HepG2 (cell line): Measurements from ENCODE around the gene NARF. TPM values are rescaled to one million over a fixed set of nuclear protein-coding genes. Genes with fewer than 3 reads are reported as not detected.

Experiments used
- FOXO1 ChIP-seq: sonication (generic); formaldehyde crosslinking; IDR thresholded peaks from 2 replicates; pipeline ENCODE4 v1.4.0; 2020; ENCODE audit warnings: missing genetic modification reagents
- KAT7 ChIP-seq: IDR thresholded peaks from 2 replicates; pipeline ENCODE4 v1.6.1; 2018; ENCODE audit warnings: borderline replicate concordance, missing compliant biosample characterization
- RORA ChIP-seq: sonication (generic); formaldehyde crosslinking; IDR thresholded peaks from 2 replicates; pipeline ENCODE4 v1.5.0; 2020; ENCODE audit warnings: mild to moderate bottlenecking, missing genetic modification reagents, moderate library complexity
- SMAD3 ChIP-seq: sonication (generic); formaldehyde crosslinking; IDR thresholded peaks from 2 replicates; pipeline ENCODE4 v1.4.0; 2020; ENCODE audit warnings: missing genetic modification reagents
- SMARCE1 ChIP-seq: fragments of 450-650 bp; IDR thresholded peaks from 2 replicates; pipeline ENCODE4 v1.6.1; 2017; ENCODE audit warnings: borderline replicate concordance
- TEAD3 ChIP-seq: optimal IDR thresholded peaks from 2 replicates; pipeline ENCODE3; 2016; ENCODE audit warnings: borderline replicate concordance
- ZBTB7A ChIP-seq: sonication (generic); formaldehyde crosslinking; IDR thresholded peaks from 2 replicates; pipeline ENCODE4 v1.8.0; 2022; ENCODE audit warnings: mild to moderate bottlenecking, missing genetic modification reagents
- ZNF12 ChIP-seq: sonication (generic); formaldehyde crosslinking; IDR thresholded peaks from 2 replicates; pipeline ENCODE4 v1.5.0; 2020; ENCODE audit warnings: missing genetic modification reagents
- ZNF232 ChIP-seq: sonication (generic); formaldehyde crosslinking; IDR thresholded peaks from 2 replicates; pipeline ENCODE4 v1.4.0; 2020; ENCODE audit warnings: missing genetic modification reagents, borderline replicate concordance
- ZNF431 ChIP-seq: sonication (generic); formaldehyde crosslinking; IDR thresholded peaks from 2 replicates; pipeline ENCODE4 v1.9.0; 2022; ENCODE audit warnings: missing genetic modification reagents, low read depth, mild to moderate bottlenecking, borderline replicate concordance
- ZNF543 ChIP-seq: sonication (generic); formaldehyde crosslinking; IDR thresholded peaks from 2 replicates; pipeline ENCODE4 v1.4.0; 2020; ENCODE audit warnings: mild to moderate bottlenecking, missing genetic modification reagents
- ZNF660 ChIP-seq: sonication (generic); formaldehyde crosslinking; IDR thresholded peaks from 2 replicates; pipeline ENCODE4 v1.5.1; 2020; ENCODE audit warnings: mild to moderate bottlenecking, low read depth, missing genetic modification reagents, borderline replicate concordance
- ZNF709 ChIP-seq: sonication (generic); formaldehyde crosslinking; IDR thresholded peaks from 2 replicates; pipeline ENCODE4 v1.5.0; 2020; ENCODE audit warnings: mild to moderate bottlenecking, missing genetic modification reagents
- ZNF891 ChIP-seq: sonication (generic); formaldehyde crosslinking; IDR thresholded peaks from 2 replicates; pipeline ENCODE4 v1.5.0; 2020; ENCODE audit warnings: mild to moderate bottlenecking, missing genetic modification reagents
- ZSCAN22 ChIP-seq: sonication (generic); formaldehyde crosslinking; IDR thresholded peaks from 2 replicates; pipeline ENCODE4 v1.4.0; 2020; ENCODE audit warnings: mild to moderate bottlenecking, missing genetic modification reagents
- polyA plus RNA-seq, 8 experiments: library from polyadenylated mRNA; depleted of rRNA in 3 of 8; stranded (reverse) in 7 of 8; unstranded in 1 of 8; fragments of >200 nt; fragmentation: Illumina TruSeq in 4 of 8; extraction: Trizol in 4 of 8; gene quantifications; 2 replicates each; pipeline versions ENCODE4 v1.2.1 to v1.2.3, GENCODE V29; 2011 to 2016; ENCODE audit warnings: low read depth in 4 of 8, missing spikeins in 1 of 8, mixed read lengths in 1 of 8; ENCODE audit not compliant: insufficient read depth in 1 of 8
- total RNA-seq, 5 experiments: library from RNA; depleted of rRNA; stranded (reverse); fragments of >200 nt; fragmentation: Illumina TruSeq; extraction: Trizol; gene quantifications; 2 replicates each; pipeline ENCODE4 v1.2.3, GENCODE V29; 2016; ENCODE audit warnings: low read depth in 1 of 5
- TF ChIP-seq, protein P1 (sequence below): sonication (generic); formaldehyde crosslinking; IDR thresholded peaks from 2 replicates; pipeline ENCODE4 v1.8.0; 2022; ENCODE audit warnings: mild to moderate bottlenecking, missing genetic modification reagents, moderate library complexity
- TF ChIP-seq, protein P2 (sequence below): sonication (generic); formaldehyde crosslinking; IDR thresholded peaks from 2 replicates; pipeline ENCODE4 v1.8.0; 2022; ENCODE audit warnings: mild to moderate bottlenecking, missing genetic modification reagents
- TF ChIP-seq, protein P3 (sequence below): sonication (generic); formaldehyde crosslinking; IDR thresholded peaks from 2 replicates; pipeline ENCODE4 v1.5.0; 2020; ENCODE audit warnings: mild to moderate bottlenecking, missing genetic modification reagents
- TF ChIP-seq, protein P4 (sequence below): sonication (generic); formaldehyde crosslinking; IDR thresholded peaks from 2 replicates; pipeline ENCODE4 v1.9.0; 2022; ENCODE audit warnings: low read depth, missing genetic modification reagents
- TF ChIP-seq, protein P5 (sequence below): IDR thresholded peaks from 2 replicates; pipeline ENCODE4 v1.6.1; 2016; ENCODE audit warnings: low read depth

The NARF gene
- total and polyA plus RNA-seq, 2 of the 13 experiments (the other 11 are each of a cell fraction or from before 2014, with no cell fraction given), result 61.1 to 144 TPM

DNA sequence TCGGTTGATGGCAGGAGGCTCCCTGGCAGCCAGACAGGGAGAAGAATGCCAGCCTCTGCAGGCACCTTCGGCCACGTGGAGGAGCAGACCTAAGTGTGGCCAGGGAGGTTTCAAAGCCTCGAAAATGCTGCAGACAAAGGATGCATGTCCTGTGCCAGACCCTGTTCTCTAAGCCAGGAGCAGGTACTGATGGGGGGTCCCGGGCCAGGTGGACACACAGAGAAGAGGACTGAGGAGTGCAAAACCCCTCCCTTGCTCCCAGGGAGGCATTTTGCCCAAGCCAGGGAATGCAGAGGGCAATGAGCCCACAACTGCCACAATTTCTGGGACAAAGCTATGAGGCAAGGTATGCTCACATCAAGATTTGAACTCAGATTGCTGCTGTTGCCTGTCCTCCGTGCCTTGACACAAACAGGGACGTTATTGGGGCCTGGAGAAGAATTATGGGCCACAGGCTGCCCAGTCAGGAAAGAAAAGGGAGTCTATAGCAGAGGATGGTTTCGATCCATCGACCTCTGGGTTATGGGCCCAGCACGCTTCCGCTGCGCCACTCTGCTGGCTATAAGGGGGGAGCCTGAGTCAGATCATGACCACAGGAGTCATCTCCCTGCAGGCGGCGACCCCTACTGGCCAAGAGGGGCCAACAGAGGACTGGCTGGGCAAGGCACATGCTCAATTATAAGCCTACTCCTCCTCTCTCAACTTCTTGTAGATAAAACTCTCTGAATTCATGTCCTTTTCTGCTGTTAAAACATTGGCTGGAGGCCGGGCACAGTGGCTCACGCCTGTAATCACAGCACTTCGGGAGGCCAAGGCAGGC, 35.9 kb downstream of the NARF start (continued):
- TF ChIP-seq, protein P1, sequence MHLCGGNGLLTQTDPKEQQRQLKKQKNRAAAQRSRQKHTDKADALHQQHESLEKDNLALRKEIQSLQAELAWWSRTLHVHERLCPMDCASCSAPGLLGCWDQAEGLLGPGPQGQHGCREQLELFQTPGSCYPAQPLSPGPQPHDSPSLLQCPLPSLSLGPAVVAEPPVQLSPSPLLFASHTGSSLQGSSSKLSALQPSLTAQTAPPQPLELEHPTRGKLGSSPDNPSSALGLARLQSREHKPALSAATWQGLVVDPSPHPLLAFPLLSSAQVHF (CRISPR knock-in tag), result no peak
- TF ChIP-seq KAT7 (peak; percentile 92; the same call in 1 of the 2 replicates), SMARCE1 (no peak), ZBTB7A (no peak), ZNF660 (CRISPR knock-in tag) (no peak), RORA (CRISPR knock-in tag) (no peak), ZNF543 (CRISPR knock-in tag) (peak; percentile 98), ZNF891 (CRISPR knock-in tag) (peak; percentile 84), TEAD3 (CRISPR knock-in tag) (peak; percentile 82), FOXO1 (CRISPR knock-in tag) (peak; percentile 40), ZNF709 (peak; percentile 93), ZNF12 (CRISPR knock-in tag) (no peak; the same call in 1 of the 2 replicates), ZNF431 (CRISPR knock-in tag) (peak; percentile 89; the same call in 1 of the 2 replicates), ZNF232 (CRISPR knock-in tag) (peak; percentile 25; the same call in 1 of the 2 replicates), SMAD3 (peak; percentile 95), ZSCAN22 (CRISPR knock-in tag) (0 out of 2 replicates have a peak, but pooled peaks have one; percentile 29)
- TF ChIP-seq, protein P2, sequence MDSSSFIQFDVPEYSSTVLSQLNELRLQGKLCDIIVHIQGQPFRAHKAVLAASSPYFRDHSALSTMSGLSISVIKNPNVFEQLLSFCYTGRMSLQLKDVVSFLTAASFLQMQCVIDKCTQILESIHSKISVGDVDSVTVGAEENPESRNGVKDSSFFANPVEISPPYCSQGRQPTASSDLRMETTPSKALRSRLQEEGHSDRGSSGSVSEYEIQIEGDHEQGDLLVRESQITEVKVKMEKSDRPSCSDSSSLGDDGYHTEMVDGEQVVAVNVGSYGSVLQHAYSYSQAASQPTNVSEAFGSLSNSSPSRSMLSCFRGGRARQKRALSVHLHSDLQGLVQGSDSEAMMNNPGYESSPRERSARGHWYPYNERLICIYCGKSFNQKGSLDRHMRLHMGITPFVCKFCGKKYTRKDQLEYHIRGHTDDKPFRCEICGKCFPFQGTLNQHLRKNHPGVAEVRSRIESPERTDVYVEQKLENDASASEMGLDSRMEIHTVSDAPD (CRISPR knock-in tag), result 0 out of 2 replicates have a peak, but pooled peaks have one; percentile 42
- TF ChIP-seq, protein P3, sequence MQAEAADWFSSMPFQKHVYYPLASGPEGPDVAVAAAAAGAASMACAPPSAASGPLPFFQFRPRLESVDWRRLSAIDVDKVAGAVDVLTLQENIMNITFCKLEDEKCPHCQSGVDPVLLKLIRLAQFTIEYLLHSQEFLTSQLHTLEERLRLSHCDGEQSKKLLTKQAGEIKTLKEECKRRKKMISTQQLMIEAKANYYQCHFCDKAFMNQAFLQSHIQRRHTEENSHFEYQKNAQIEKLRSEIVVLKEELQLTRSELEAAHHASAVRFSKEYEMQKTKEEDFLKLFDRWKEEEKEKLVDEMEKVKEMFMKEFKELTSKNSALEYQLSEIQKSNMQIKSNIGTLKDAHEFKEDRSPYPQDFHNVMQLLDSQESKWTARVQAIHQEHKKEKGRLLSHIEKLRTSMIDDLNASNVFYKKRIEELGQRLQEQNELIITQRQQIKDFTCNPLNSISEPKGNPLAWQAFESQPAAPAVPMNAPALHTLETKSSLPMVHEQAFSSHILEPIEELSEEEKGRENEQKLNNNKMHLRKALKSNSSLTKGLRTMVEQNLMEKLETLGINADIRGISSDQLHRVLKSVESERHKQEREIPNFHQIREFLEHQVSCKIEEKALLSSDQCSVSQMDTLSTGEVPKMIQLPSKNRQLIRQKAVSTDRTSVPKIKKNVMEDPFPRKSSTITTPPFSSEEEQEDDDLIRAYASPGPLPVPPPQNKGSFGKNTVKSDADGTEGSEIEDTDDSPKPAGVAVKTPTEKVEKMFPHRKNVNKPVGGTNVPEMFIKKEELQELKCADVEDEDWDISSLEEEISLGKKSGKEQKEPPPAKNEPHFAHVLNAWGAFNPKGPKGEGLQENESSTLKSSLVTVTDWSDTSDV (CRISPR knock-in tag), result peak; percentile 82; the same call in 1 of the 2 replicates
- TF ChIP-seq, protein P4, sequence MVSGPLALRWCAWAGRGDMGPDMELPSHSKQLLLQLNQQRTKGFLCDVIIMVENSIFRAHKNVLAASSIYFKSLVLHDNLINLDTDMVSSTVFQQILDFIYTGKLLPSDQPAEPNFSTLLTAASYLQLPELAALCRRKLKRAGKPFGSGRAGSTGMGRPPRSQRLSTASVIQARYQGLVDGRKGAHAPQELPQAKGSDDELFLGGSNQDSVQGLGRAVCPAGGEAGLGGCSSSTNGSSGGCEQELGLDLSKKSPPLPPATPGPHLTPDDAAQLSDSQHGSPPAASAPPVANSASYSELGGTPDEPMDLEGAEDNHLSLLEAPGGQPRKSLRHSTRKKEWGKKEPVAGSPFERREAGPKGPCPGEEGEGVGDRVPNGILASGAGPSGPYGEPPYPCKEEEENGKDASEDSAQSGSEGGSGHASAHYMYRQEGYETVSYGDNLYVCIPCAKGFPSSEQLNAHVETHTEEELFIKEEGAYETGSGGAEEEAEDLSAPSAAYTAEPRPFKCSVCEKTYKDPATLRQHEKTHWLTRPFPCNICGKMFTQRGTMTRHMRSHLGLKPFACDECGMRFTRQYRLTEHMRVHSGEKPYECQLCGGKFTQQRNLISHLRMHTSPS (CRISPR knock-in tag), result peak; percentile 89
- TF ChIP-seq, protein P5, sequence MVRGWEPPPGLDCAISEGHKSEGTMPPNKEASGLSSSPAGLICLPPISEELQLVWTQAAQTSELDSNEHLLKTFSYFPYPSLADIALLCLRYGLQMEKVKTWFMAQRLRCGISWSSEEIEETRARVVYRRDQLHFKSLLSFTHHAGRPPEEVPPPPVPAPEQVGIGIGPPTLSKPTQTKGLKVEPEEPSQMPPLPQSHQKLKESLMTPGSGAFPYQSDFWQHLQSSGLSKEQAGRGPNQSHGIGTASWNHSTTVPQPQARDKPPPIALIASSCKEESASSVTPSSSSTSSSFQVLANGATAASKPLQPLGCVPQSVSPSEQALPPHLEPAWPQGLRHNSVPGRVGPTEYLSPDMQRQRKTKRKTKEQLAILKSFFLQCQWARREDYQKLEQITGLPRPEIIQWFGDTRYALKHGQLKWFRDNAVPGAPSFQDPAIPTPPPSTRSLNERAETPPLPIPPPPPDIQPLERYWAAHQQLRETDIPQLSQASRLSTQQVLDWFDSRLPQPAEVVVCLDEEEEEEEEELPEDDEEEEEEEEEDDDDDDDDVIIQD (CRISPR knock-in tag), result peak; percentile 44; the same call in 1 of the 2 replicates
